ENCODE results near the gene NOC2L.

DNA sequence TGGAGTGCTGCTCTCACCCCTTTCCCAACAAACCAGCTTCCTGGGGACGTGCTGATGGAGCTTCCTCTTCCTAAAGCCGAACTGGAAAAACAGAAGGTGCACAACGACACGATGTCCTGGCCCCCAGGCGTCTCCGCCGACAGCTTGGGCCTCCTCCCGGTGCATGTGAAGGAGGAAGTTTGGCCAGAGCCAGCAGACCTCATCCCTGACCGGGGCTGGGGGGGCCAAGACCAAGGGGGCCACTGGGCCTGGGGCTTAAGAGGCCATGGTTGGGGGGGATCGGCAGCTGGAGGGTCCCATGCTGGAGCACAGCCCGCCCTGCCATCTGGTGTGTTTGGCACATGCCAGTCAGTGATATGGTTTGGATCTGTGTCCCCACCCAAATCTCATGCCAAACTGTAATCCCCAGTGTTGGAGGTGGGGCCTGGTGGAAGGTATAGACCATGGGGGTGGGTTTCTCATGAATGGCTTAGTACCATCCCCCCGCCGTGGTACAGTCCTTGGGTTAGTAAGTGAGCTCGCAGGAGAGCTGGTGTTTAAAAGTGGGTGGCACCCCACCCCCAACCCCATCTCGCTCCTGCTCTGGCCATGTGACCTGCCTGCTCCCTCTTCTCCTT, 34.4 kb upstream of the NOC2L start:
- TF ChIP-seq, protein P1, sequence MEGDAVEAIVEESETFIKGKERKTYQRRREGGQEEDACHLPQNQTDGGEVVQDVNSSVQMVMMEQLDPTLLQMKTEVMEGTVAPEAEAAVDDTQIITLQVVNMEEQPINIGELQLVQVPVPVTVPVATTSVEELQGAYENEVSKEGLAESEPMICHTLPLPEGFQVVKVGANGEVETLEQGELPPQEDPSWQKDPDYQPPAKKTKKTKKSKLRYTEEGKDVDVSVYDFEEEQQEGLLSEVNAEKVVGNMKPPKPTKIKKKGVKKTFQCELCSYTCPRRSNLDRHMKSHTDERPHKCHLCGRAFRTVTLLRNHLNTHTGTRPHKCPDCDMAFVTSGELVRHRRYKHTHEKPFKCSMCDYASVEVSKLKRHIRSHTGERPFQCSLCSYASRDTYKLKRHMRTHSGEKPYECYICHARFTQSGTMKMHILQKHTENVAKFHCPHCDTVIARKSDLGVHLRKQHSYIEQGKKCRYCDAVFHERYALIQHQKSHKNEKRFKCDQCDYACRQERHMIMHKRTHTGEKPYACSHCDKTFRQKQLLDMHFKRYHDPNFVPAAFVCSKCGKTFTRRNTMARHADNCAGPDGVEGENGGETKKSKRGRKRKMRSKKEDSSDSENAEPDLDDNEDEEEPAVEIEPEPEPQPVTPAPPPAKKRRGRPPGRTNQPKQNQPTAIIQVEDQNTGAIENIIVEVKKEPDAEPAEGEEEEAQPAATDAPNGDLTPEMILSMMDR (conservative IDR thresholded peaks at IDR 0.05; ENCODE audit: low read depth, low read length): no peak
- TF ChIP-seq EZH2 (IDR thresholded peaks at IDR 0.05; ENCODE audit: borderline replicate concordance, low read depth, low read length, poor library complexity, severe bottlenecking): no peak
